NOMO-1 treated with dmso at 0.1 percent for 144 hours (cell line): ENCODE results near the gene KBTBD12.
A peak's percentile ranks its signal among the peaks of the same experiment; 100 is the strongest.
"Not testable (repeated sequence)": the region's sequence is repeated elsewhere in the genome, so short reads cannot be mapped to it uniquely, and the experiment has no call there.

Source experiments
- DNase-seq: peaks from one replicate; lab custom pipeline; 2025; ENCODE audit not compliant: unreplicated experiment; lab: John Stamatoyannopoulos, UW

KBTBD12 gene

GRCh38 chr3:127915115-127915936 is at the start of gene KBTBD12:
TSS of gene KBTBD12 (plus strand) at chr3:127915232. CDS start at chr3:127923062, 7,830 bp downstream.
- DNase-seq, result no peak

GRCh38 chr3:127865941-127866340 is 49.1 kb upstream of the KBTBD12 start:
- DNase-seq, result no peak

- no peak for DNase-seq
Measured at GRCh38 chr3:127867412-127867811, 47.6 kb upstream of the KBTBD12 start.

GRCh38 chr3:127867986-127868385 is 47.0 kb upstream of the KBTBD12 start:
- no peak for DNase-seq

- no peak for DNase-seq
Measured at GRCh38 chr3:127870156-127870555, 44.9 kb upstream of the KBTBD12 start.

GRCh38 chr3:127874097-127874496 is 40.9 kb upstream of the KBTBD12 start:
- DNase-seq, result not testable (repeated sequence)

- no peak for DNase-seq
Measured at GRCh38 chr3:127881586-127881985, 33.4 kb upstream of the KBTBD12 start.

- no peak for DNase-seq
Measured at GRCh38 chr3:127884041-127884440, 31.0 kb upstream of the KBTBD12 start.

GRCh38 chr3:127886231-127886955 is 28.6 kb upstream of the KBTBD12 start:
- no peak for DNase-seq

GRCh38 chr3:127886956-127887231 is 28.1 kb upstream of the KBTBD12 start:
- no peak for DNase-seq

GRCh38 chr3:127887321-127887720 is 27.7 kb upstream of the KBTBD12 start:
- DNase-seq, result no peak

- no peak for DNase-seq
Measured at GRCh38 chr3:127888156-127888555, 26.9 kb upstream of the KBTBD12 start.

GRCh38 chr3:127888564-127889107 is 26.4 kb upstream of the KBTBD12 start:
- DNase-seq, result no peak

GRCh38 chr3:127889461-127889863 is 25.6 kb upstream of the KBTBD12 start:
- no peak for DNase-seq

- no peak for DNase-seq
Measured at GRCh38 chr3:127889976-127890650, 24.9 kb upstream of the KBTBD12 start.

GRCh38 chr3:127890651-127891290 is 24.3 kb upstream of the KBTBD12 start:
- not testable (repeated sequence) for DNase-seq

- DNase-seq, result no peak
Measured at GRCh38 chr3:127894481-127894880, 20.6 kb upstream of the KBTBD12 start.

GRCh38 chr3:127899200-127899599 is 15.8 kb upstream of the KBTBD12 start:
- no peak for DNase-seq

GRCh38 chr3:127899766-127900165 is 15.3 kb upstream of the KBTBD12 start:
- peak; percentile 7 for DNase-seq

- DNase-seq, result no peak
Measured at GRCh38 chr3:127900536-127900935, 14.5 kb upstream of the KBTBD12 start.

- no peak for DNase-seq
Measured at GRCh38 chr3:127902486-127902885, 12.5 kb upstream of the KBTBD12 start.
